ENCODE data around the gene GPR183. TPM values are rescaled to one million over a fixed set of nuclear protein-coding genes. Genes with fewer than 3 reads are reported as not detected.
A peak's percentile ranks its signal among the peaks of the same experiment; 100 is the strongest.

Gene GPR183
- total RNA-seq, 1 donor from 2014 or later, result 1.1 TPM

- intact Hi-C loops (cut with DNase I), result no loop called here
- no peak for DNase-seq (ENCODE audit: low spot score)
These were observed 7.5 kb upstream of the GPR183 start for GRCh38 chr13:99314640-99315176.

- DNase-seq (ENCODE audit: low spot score), result no peak
- intact Hi-C loops (cut with DNase I), result no loop called here
These were observed 6.7 kb upstream of the GPR183 start for GRCh38 chr13:99313941-99314340.

- intact Hi-C loops (cut with DNase I), result no loop called here
These were observed 6.3 kb upstream of the GPR183 start for GRCh38 chr13:99313501-99313900.

GRCh38 chr13:99312493-99312883, 5.3 kb upstream of the GPR183 start:
- DNase-seq (ENCODE audit: low spot score), result peak; percentile 78
- intact Hi-C loops (cut with DNase I), result no loop called here

More at GRCh38 chr13:99313501-99313900, 6.3 kb upstream of the GPR183 start:
- no peak for DNase-seq (ENCODE audit: low spot score)

- intact Hi-C loops (cut with DNase I), result no loop called here
- no peak for DNase-seq (ENCODE audit: low spot score)
These were observed 4.7 kb upstream of the GPR183 start for GRCh38 chr13:99311748-99312492.

GRCh38 chr13:99311137-99311536, 3.9 kb upstream of the GPR183 start:
- DNase-seq (ENCODE audit: low spot score), result no peak
- intact Hi-C loops (cut with DNase I), result no loop called here

GRCh38 chr13:99310382-99311031, 3.3 kb upstream of the GPR183 start:
- intact Hi-C loops (cut with DNase I), result no loop called here

GRCh38 chr13:99308471-99309087, 1.4 kb upstream of the GPR183 start:
- intact Hi-C loops (cut with DNase I), result no loop called here
- DNase-seq (ENCODE audit: low spot score), result no peak

More at GRCh38 chr13:99310382-99311031, 3.3 kb upstream of the GPR183 start:
- DNase-seq (ENCODE audit: low spot score), result no peak

- intact Hi-C loops (cut with DNase I), result no loop called here
- no peak for DNase-seq (ENCODE audit: low spot score)
These were observed 595 bp upstream of the GPR183 start for GRCh38 chr13:99307648-99308339.

- no peak for DNase-seq (ENCODE audit: low spot score)
- intact Hi-C loops (cut with DNase I), result no loop called here
These were observed 1.6 kb downstream of the GPR183 start for GRCh38 chr13:99305566-99305965.

- intact Hi-C loops (cut with DNase I), result no loop called here
- DNase-seq (ENCODE audit: low spot score), result no peak
These were observed 2.0 kb downstream of the GPR183 start for GRCh38 chr13:99305158-99305557.

- DNase-seq (ENCODE audit: low spot score), result no peak
- intact Hi-C loops (cut with DNase I), result no loop called here
These were observed 2.7 kb downstream of the GPR183 start for GRCh38 chr13:99304541-99304940.

GRCh38 chr13:99303863-99304521, 3.2 kb downstream of the GPR183 start:
- DNase-seq (ENCODE audit: low spot score), result no peak
- intact Hi-C loops (cut with DNase I), result no loop called here

- intact Hi-C loops (cut with DNase I), result no loop called here
- DNase-seq (ENCODE audit: low spot score), result no peak
These were observed 4.3 kb downstream of the GPR183 start for GRCh38 chr13:99302637-99303505.

- DNase-seq (ENCODE audit: low spot score), result no peak
- intact Hi-C loops (cut with DNase I), result no loop called here
These were observed 5.1 kb downstream of the GPR183 start for GRCh38 chr13:99301913-99302636.

- DNase-seq (ENCODE audit: low spot score), result no peak
- intact Hi-C loops (cut with DNase I), result no loop called here
These were observed 6.0 kb downstream of the GPR183 start for GRCh38 chr13:99301056-99301838.

- no peak for DNase-seq (ENCODE audit: low spot score)
- intact Hi-C loops (cut with DNase I), result no loop called here
These were observed 7.3 kb downstream of the GPR183 start for GRCh38 chr13:99299920-99300341.

All from cardiac septum (tissue), 1 donor.